HG03460 (cell line): Measurements from ENCODE around the gene NEMP1.
"Not testable (repeated sequence)": the region's sequence is repeated elsewhere in the genome, so short reads cannot be mapped to it uniquely, and the experiment has no call there.

ENCODE experiments used
- ATAC-seq: cut with Tn5 transposase; IDR thresholded peaks from one replicate; pipeline ENCODE4 v1.9.1; 2021; ENCODE audit not compliant: unreplicated experiment

NEMP1 gene

DNA sequence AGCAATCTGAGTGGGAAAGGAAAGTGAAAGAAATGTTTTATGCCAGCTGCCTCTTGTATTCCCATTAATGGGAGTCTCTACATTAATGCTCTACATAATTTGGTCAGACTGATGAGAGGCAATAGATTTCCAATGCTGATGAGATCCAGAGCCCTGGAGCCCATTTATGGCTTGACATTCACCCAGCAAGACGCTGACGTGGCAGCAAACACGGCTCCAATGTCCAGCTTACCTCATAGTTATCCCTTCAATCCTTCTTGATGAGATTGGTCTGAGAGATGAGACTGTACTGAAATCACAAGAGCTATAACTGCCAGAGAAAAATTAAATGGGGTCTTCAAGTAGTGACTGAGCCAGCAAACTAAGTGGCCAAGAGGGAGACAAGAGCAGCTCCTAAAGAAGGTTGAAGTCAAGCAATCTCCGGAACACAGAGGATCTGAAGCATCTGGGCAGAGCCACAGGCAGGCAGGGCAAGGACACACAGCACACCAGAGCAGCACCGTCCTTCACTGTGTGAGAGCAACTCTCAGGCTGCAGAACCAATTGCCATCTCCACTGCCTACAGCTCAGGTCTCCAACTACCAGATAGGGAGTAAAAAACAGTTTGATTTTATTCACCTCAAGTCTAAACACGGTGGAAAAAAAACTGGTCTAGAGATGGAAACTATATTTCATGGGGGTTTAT, 21.4 kb downstream of the NEMP1 start:
- no peak for ATAC-seq

DNA sequence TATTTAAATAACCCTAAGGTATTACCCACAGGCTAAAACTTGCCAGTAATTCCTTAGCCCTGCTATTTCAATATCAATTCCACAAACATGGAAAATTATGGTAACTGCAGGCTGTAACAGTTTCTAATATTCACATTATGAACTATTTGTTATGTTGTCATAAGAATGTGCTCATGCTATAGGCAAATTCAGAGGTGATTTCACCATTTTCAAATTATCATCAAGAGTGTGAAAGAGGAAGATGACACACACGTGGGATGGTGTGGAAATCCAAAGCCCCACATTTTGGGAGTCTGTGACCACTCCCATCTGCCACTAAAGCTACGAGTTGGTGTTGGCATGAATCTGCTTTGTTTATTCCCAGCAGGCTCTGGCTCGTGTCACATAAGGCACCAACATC, 22.8 kb downstream of the NEMP1 start:
- no peak for ATAC-seq

DNA sequence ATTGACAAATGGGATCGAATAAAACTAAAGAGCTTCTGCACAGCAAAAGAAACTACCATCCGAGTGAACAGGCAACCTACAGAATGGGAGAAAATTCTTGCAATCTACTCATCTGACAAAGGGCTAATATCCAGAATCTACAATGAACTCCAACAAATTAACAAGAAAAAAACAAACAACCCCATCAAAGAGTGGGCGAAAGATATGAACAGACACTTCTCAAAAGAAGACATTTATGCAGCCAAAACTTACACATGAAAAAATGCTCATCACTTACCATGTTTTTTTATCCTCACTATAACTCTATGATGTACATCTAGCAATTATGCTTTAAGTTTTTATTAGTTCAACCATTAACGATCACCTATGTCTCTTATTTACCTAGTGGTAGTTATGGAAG, 24.7 kb downstream of the NEMP1 start:
- ATAC-seq: not testable (repeated sequence)

DNA sequence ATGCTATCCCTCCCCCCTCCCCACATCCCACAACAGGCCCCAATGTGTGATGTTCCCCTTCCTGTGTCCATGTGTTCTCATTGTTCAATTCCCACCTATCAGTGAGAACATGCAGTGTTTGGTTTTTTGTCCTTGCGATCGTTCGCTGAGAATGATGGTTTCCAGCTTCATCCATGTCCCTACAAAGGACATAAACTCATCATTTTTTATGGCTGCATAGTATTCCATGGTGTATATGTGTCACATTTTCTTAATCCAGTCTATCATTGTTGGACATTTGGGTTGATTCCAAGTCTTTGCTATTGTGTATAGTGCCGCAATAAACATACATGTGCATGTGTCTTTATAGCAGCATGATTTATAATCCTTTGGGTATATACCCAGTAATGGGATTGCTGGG, 25.4 kb downstream of the NEMP1 start:
- not testable (repeated sequence) for ATAC-seq

DNA sequence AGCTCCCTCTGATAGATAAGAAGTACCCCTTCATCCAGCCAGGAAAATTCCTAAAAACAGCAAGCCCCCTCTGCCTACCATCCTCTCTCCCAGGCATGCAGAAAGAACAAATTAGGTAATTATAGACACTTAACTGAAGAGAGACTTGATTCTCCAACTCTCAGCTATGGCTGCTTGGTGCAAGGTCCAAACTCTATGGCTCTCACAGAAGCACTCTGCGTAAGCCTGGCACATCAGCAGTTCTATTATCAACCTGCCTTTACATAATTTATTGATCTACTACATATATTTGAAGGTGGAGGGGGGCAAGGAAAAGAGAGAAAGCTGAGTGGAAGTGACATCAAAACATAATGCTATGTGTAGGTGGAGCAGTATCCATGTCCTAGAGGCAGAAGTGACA, 27.6 kb downstream of the NEMP1 start:
- ATAC-seq: no peak

DNA sequence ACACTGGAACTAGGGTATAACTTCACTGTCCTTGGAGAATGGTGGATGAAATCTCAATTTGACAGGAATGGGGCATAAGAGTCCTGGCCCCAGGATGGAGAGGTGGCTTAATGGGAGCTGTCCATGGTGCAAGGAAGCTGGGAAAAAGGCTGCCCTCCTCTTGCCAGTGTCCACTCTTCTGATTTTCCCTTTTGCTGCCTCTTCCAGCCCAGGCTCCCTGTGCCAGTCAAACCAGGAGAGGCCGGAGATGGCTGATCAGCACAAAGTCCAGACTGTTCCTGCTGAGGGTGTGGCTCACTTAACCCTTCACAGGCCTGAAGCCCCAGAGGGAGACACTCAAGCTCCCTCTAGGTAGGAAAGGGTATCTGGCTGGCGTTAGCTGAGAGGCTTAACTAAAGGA, 28.7 kb downstream of the NEMP1 start, which contains the start of gene MYO1A:
MYO1A (minus strand) TSS at position 240 of the 400 bp plus-strand sequence. CDS start 1,806 bp downstream, outside the sequence.
- ATAC-seq: no peak

DNA sequence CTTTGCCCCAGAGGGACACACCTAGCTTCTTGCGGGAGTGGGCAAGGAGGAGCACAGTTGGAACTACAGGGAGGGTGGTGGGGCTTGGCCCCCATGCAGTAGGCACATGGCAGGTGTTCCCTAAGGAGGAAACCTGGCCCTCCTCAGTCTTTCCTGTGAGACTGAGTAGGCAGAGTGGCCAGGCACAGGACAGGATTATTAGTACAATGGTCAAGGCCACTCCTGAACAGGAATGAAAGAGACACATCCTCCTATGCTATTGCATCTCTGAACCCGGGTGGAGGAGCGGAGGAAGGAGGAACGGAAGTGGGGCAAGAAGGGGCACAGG, 29.5 kb downstream of the NEMP1 start:
- no peak for ATAC-seq

DNA sequence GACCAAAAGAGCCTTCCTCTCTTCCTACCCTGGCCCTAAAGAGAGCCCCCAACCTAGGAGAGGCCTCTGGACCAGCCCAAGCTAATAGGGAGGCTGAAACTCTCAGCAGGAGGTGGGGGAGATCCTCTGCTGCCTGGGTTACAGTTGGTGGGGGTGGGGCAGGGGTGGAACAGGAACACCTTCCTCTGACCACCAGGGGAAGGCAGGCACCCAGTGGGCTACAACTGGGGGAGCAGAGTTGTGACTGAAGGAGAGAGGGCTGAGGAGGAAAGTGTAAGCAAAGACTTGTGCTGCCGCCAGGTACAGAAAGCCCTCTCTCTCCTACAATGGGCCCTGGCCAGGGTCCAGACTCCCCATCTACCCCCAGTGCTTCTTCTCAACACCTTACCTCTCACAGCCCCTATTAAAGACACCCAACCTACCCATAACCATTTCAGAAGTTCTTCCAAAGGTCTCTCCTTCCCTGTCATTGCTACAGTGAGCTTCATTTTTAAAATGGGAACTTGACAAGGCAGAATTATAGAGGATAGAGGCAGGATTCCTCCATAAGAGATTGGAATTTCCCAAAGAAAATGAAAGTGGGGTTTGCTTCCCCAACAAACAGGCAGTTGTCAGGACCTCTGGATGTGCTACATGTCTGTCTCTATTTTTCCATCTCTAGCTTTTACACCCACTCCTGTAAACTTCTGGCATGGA, 30.0 kb downstream of the NEMP1 start:
- ATAC-seq: no peak

DNA sequence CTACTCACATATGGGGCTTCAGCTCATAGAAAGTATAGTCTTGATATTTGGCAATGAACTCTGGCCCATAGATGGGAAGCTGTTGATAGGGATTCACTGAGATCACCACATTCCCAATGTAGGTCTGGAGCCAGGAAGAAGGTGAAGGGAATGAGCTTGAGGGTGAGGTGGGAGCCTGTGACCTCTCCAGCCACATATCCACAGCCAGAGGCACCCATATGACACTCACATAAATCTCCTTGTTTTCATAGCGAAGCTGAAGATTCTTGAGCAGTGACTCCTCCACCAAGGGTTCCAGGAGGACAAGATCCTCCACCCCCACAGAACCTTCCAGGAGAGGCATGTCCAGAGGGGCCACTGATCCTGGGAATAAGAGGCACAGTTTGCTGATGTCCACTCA, 30.6 kb downstream of the NEMP1 start:
- ATAC-seq: no peak

DNA sequence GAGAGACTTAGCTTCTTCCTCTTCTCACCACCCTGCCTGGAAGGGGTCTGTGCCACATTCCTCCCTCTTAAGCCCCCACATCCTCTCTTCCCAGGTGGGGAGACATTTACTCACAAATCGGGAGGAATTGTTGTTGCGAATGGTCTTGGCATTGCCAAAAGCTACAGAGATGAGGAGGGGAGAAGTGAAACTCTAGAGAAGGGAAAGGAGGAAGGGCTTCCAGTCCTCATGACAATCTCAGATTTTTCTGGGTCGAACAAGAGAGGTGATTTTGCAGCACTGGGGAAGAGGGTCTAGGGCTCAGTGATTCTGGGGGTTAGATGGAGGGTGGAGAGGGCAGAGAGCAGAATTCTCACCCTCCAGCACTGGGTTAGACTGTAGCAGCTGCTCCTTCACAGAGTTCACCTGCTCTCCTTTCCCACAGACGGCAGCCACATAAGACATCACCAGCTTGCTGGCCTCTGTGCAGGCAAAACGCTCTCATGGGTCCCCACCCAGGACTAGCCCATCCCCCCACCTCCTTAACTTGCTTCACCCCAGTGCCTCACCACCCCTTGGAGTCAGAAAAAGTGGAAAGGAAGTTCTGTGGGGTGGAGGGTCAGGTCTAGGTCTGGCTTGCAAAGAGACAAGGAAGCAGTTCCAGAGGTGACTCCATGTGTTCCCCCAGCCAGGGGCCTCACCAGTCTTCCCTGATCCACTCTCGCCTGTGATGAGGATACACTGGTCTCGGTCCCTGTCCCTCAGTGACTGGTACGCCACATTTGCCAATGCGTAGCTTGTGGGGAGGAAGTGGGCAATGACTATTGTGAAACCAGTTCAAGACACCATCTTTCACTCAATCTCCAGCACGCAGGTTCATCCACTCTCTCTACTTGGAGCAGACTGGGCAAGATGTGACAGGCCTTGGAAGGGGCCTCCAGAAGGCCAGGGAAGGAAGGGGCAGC, 31.4 kb downstream of the NEMP1 start:
- no peak for ATAC-seq

DNA sequence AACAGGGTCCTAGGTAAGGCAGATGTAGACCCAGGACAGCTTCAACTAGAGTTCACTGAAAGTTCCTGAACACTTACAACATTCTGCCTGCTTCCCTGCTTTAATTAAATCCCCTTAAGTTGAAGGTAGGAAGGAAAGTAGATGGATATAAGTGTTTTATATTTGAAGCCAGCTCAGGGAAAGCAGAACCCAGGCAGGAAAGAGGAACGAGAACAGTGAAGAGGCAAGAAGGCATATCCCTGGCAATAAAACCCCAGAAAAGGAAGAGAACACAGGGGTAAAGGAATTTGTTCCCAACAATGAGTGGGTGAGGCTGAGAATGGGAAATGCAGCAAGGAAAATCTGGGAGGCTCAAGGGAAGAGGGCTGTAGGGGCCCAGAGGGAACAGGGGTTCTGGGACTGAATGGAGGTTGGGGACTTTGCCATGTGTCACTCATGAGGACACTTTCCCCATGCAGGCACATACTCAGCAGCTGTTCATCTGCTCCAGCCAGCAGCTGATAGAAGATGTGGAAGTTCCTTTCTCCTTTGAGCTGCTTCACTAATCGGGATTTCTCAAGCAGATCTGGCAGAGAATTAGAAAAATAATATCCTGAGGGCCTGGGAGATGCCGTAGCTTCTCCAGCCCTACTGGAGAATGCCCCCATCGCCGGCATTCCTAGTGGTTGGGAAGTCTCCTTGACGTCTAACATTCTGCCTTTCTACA, 32.4 kb downstream of the NEMP1 start:
- no peak for ATAC-seq

DNA sequence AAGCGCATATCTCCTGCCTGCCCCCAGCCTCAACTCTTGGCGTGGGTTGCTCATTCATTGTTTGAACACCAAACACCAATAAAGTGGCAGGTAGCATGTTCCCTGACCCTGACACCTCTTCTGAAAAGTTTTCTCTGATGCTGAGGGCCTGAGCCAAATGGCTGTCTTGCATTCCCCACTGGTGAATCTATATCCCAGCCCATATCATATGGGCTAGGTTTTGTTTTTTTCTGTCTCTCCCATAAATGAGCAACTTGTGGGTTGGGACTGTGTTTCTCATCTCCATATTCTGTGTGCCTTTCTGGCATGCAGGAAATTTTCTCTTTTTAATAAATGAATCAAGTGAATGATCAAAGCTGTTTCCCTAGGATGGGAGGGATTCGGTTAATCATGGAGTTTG, 33.7 kb downstream of the NEMP1 start:
- ATAC-seq: no peak

DNA sequence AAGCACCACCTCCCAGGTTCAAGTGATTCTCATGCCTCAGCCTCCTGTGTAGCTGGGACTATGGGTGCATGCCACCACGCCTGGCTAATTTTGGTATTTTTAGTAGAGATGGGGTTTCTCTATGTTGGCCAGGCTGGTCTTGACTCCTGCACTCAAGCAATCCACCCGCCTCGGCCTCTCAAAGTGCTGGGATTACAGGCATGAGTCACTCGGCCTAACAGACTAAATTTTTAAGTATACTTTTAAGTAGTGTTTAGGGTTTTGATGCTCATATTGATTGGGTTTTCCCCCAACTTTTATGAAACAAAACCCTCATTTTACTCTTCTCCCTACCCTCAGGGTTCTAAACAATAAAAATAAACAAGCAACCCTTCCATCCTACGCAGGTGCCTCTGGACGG, 34.1 kb downstream of the NEMP1 start:
- ATAC-seq: no peak

DNA sequence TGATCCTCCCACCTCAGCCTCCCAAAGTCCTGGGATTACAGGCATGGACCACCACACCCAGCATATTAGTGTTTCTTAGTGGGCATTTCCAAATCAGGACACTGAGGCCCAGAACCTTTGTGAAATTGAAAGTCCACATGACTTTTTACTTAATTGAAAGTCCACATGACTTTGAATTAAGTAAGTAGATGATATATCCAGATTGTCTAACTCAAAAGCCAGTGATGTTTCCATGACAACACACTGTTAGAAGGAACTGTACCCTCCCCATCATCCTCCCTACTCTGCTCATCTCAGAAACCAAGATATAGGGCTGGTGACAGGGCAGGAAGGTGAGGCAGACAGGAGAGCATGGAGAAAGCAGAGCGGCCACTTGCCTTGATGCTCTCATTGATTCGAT, 35.9 kb downstream of the NEMP1 start:
- ATAC-seq: no peak

DNA sequence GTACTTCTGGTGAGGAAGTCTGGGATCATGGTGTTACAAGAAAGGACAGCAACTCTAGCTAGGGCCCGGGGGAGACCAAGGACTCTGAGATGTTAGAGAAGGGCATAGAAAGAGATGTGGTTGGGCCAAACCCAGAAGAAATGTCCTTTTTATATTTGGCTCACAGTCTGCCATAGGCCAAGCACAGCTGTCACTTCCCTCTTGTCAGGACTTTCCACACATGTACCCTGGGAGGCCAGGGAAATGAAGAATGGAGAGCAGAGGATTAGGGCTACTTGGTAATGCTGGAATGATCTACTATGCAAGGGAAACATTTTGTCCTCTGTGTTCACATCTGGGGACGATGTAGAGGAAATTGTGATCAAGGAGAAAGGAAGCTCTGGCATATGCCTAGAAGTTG, 37.8 kb downstream of the NEMP1 start:
- no peak for ATAC-seq

DNA sequence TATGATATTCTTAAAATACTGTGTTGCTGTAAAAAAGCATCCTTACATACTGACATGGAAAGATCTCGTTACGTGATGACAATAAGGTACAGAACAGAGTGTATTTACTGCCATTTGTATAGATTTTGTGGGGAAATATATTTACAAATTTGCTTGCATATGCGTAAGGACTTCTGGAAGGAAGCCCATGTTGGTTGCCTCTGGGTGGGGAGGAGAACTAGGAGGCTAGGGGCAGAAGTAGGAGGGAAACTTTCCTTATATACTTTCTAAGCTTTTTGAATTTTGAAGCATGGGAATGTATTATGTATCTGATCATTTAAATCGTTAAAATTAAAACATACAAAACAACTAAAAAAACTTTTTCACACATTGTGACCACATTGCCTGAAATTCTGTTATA, 38.4 kb downstream of the NEMP1 start:
- no peak for ATAC-seq

DNA sequence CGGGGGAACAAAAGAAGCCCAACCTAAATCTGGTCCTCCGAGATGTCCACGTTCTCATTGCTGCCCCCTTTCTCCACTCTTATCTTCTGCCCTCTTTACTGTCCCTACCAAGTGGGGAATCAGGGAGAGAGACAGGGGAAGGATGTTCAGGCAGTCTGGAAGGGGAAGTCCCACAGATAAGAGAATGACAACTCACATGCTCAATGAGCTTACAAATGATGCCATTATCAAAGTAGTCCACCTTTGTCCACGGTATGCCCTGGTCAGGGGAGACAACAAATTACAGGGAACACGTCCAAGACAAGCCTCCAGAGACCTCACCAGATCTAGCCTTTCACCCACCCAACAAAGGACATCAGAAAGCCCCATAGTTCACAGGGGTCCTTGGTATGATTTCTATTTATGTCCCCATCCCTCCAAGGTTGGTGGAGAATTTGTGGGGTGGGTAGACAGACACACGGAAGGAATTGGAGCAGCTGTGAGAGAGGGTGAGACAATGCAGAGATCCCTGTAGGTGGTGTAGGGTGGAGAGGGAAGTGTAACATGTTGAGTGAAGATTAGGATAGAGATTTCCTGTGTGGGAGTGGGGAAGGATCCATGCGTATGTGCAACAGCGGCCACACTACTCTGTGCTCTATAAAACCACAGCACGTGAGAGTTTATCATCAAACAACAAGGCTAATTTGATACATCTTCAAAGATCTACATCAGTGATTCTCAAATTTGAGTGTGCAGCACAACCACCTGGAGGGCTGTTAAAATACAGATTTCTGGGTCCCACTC, 39.4 kb downstream of the NEMP1 start:
- ATAC-seq: no peak

DNA sequence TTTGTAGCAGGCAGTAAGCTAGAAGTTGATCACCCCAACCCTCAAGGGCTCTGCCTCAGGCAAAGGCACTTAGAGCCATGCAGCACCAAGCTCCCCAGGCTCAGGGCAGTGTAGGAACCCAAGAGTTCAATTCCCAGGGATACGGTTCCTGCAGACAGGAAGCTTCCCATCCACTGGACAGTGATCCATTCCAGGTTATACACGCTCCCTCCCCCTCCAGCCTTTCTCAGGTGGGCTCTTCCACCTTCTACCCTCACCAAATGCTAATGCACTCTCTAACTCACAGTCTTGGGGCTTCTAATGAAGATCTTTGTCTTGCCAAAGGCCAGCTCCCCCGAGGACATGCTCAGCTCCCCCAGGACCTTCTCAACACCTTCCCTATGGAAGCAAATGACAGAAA, 41.3 kb downstream of the NEMP1 start:
- ATAC-seq: no peak

DNA sequence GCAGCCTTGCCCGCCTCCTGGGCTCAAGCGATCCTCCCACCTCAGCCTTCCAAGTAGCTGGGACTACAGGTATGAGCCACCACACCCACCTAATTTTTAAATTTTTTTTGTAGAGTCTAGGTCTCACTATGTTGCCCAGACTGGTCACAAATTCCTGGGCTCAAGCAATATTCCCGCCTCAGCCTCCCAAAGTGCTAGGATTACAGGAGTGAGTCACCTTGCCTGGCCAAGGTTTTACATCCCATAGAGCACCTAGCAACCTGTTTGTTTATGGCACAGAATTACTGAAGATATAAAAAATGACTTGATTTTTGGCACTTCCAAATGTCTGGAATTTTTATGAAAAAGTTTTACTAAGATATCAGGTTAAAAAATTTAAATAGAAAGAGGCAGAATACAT, 45.2 kb downstream of the NEMP1 start:
- no peak for ATAC-seq

DNA sequence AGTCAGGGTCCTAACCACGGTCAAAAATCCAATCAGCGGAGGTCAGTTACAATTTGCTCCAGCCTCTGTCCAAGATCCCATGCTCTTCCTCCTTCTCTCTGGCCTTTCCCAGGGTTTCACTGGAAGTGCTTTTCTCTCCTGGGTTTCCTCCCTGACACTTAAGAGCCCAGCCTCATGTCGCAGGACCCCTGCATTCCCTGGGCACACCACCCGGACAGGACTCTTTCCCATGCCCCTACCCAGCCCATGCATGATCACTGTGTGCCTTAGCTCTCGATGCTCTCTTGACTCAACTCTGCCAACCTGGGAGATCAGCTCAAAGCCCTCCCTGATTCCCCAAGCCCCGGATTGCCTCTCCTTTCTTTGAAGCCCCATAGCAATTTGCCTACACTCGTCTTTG, 46.8 kb downstream of the NEMP1 start:
- no peak for ATAC-seq
